GM18508 (cell line): ENCODE measurements around the gene SLC9C1.
"Not testable (repeated sequence)": the region's sequence is repeated elsewhere in the genome, so short reads cannot be mapped to it uniquely, and the experiment has no call there.

ENCODE experiments used
- ATAC-seq: cut with Tn5 transposase; IDR thresholded peaks from one replicate; pipeline ENCODE4 v1.9.1; 2021; ENCODE audit warnings: moderate number of reproducible peaks; ENCODE audit not compliant: insufficient read depth, unreplicated experiment

Gene SLC9C1

DNA sequence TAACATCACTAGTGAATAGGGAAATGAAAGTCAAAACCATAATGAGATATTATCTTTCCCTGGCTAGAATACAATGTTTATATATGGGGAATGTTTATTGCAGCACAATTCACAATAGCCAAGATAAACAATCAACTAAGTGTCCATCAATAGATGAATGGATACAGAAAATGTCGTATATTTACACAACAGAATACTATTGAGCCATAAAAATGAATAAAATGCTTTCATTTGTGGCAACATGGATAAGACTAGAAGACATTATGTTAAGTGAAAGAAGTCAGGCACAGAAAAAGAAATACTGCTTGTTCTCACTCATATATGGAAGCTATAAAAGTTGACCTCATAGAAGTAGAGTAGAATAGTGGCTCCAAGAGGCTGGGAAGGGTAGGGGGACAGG lies 65.2 kb downstream of the SLC9C1 start:
- ATAC-seq: no peak

DNA sequence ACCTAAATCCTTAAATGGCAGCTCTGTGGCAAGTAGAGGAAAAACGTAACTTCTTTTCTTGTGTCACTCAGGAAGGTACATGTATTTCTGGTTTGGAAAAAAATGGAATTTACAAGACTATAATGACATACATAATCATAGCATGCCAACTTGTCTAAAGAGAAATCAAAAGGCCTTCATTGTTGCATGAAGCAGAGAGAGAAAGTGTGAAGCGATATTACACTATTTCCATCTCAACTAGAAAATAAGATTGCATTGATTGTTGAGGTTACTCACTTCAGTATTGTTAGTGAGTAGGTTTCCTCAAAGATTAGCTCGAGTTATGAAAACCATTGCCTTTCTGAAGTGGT lies 93.7 kb downstream of the SLC9C1 start:
- ATAC-seq: no peak

DNA sequence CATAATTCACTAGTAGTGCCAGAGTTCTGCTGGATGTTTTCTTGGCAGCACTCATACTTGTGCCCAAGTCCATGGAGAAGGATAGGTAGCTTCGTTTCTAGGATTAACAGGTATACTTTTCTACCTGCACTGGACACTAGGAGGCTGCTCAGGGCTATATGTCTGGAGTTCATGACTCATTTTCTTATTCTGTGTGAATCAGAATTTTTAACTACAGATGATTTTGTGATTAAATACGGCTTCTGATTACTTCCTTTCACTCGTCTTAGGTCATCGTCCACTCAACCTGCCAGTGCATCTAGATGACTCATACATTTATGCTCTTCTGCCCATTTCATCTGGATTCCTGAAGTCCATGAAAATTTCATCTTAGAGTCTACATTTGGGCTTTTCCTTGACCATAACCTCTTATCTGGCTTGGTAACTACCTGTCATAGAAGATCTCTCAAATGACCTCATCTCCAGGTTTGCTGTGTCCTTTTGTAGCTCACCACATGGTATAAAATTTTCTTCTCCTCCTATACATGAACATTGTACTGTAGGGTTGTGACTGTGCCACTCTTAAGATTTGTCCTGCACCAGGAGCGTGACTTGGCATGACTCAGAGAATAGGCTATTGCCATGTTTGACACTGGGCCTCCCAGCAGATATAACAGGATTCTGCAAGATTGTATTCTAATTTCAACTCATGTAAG lies 94.2 kb downstream of the SLC9C1 start:
- ATAC-seq: no peak

DNA sequence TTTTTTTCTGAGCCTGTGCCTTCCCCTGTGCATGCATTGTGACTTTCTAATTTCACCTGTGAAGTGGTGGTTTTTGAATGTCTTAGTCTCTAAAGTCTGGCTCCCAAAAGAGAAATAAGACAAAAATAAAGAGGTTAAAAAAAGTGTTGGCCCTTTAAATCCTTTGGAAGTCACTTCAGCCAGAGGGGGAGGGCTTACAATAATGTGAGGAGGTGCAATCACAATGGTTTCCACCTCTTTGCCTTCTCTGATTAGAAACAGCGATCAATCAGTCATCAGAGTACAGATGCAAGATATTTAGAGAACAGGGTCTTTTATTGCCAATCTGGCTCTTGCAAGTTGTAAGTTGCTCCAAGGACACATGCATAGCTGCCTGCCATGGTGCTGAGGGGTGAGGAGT lies 96.9 kb downstream of the SLC9C1 start:
- ATAC-seq: no peak

DNA sequence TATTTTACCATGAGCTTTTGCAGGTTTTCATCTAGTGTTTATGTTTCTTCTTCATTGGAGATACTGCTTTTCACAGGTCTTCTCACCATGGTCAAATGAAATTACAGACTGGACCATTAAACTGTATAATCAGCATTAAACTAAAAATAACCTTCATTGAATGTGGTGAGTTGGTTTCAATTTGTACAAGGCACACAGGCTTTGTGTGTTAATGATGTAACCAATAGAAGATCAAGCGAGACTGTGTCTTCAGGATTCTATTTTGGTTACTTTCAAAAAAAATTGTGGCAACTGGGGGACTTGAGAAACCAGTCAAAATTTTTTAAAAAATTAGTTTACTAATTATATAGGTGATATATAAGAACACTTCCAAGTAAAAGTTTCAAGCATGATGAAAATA lies 106.7 kb downstream of the SLC9C1 start:
- no peak for ATAC-seq

DNA sequence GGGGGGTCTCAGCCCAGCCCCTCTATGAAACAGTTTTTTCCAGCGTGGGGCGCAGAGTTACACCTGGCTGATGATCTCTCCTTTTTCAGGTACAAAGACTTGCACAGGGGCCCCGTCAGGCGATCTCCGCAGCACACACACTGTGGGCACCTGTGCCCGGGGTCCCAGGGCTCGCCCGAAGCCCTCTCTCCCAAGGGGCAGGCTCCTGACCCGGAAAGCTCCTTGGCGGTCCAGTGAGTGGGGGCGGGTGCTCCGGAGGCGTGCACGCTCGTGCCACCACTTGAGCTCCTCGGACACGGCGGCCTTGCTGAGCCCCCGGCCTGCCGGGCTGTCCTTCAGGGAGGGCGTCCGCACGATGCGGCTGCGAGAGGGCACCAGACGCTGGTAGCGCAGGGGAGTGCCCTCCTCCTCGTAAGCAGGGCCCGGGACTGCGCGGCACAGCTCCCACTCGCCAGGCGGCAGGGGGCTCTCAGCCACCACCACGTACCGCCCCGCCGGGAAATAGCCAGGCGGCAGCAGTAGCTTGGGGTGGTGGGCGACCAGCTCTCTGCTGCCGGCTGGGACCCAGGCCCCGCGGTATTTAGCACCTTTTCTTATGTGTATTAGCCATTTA lies 108.5 kb downstream of the SLC9C1 start:
- ATAC-seq: not testable (repeated sequence)

DNA sequence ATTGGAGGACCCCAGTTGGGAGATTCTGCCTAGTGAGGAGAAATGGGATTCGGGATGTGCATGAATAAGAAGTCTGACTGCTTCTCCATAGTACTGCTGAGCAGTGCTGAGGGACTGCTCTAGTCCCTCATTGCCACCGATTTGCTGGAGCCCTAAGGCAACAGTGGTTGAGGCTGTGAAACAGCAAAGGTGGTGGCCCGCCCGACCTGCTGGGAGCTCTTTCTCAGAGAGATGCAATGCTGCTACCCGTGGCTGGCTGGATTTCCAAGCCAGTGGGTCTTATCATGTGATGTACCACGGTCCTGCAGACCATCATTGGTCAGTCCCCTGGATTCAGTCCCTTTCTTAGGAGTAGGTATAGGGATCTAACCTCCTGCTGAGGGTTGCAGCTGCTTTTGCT lies 118.4 kb downstream of the SLC9C1 start:
- ATAC-seq: no peak

DNA sequence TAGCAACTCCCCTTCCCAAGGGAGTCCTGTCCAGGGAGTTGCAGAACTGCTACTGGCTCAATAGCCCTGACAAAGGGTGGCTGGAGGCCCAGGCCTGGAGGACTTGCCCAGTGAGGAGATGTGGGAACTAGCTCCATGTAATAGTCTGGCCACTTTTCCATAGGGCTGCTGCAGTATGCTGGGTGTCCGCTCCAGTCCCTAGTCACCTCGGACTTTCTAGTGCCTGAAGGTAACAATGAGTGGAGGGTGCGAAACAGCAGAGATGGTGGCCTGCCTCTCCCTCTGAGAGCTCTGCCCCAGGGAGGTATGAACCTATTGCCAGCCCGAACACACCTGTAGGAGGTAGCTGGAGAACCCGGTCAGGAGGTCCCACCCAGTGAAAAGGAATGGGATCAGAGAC lies 119.0 kb downstream of the SLC9C1 start:
- ATAC-seq: no peak

DNA sequence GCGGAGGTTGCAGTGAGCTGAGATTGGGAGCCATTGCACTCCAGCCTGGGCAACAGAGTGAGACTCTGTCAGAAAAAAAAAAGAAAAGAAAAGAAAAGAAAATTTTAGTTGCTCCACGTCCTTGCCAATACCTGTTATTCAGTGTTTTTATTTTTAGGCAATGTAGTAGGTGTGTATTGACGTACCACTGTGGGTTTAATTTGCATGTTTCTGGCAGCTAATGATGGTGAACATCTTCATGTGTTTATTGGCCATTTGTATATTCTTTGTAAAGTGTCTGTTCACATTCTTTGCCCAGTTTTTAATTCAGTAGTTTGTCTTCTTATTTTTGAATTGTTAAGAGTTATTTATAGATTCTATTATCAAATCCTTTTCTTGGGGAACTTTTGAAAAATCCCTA lies 122.9 kb downstream of the SLC9C1 start:
- ATAC-seq: no peak

DNA sequence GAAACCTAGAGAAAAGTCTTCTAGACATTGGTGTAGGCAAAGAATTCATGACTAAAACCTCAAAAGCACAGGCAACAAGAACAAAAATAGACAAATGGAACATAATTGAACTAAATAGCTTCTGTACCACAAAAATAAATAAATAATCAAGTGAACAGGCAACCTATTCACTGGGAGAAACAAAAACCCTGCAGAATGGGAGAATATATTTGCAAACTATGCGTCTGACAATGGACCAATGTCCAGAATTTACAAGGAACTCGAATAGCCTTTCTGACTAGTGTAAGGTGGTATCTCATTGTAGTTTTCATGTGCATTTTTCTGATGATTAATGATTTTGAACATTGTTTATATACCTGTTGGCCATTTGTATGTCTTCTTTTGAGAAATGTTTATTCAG lies 124.0 kb downstream of the SLC9C1 start:
- ATAC-seq: no peak

DNA sequence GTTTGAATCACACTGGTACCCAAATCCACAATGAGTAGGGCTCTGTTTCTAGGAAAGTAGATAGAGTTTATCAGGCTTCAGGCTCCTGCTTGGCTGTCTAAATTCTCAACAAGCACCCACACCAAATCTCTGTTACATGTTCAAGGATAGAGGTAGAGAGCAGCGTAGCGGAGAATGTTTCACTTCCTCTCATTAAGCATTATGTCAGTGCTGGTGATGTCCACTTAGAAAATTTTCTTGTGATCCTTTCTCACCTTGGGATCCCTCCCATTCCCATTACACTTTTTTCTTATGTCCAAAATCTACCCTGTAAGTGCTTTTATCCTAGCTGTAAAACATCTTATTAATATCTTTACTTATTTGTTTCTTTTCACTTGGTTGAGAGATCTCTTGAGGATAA lies 126.3 kb downstream of the SLC9C1 start:
- peak; percentile 72 for ATAC-seq

DNA sequence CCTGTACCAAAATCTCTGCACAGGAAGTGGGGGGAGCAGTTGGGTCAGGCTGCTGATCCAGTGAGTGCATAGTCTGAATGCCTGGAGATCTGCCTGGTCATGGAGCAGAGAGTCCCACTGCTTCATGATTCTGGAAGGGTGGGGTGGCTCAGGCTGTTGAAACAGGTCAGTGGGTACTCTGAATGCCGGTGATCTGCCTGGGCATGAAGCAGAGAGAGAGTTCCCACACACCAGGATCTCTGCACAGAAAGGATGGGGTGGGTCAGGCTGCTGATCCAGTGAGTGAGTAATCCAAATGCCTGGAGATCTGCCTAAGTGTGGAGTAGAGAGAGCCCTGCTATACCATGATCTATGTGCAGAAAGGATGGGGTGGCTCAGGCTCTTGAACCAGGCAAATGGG lies 144.9 kb downstream of the SLC9C1 start:
- no peak for ATAC-seq

DNA sequence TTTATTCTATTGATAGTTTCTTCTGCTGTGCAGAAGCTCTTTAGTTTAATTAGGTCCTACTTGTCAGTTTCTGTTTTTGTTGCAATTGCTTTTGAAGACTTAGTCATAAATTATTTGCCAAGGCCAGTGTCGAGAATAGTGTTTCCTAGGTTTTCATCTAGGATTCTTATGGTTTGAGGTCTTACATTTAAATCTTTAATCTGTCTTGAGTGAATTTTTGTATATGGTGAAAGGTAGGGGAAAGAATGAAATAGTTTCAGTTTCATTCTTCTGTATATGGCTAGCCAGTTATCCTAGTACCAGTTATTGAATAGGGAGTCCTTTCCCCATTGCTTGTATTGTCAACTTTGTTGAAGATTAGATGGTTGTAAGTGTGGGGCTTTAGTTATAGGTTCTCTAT lies 150.3 kb downstream of the SLC9C1 start:
- no peak for ATAC-seq

DNA sequence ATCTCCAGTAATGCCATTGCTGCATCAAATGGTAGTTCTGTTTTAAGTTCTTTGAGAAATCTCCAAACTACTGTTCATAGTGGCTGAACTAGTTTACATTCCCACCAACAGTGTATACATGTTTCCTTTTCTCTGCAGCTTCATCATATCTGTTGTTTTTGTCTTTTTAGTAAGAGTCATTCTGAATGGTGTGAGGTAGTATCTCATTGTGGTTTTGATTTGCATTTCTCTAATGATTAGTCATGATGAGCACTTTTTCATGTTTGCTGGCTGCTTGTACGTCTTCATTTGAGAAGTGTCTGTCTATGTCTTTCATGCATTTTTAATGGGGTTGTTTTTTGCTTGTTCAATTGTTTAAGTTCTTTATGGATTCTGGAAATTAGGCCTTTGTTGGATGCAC lies 150.8 kb downstream of the SLC9C1 start:
- no peak for ATAC-seq

DNA sequence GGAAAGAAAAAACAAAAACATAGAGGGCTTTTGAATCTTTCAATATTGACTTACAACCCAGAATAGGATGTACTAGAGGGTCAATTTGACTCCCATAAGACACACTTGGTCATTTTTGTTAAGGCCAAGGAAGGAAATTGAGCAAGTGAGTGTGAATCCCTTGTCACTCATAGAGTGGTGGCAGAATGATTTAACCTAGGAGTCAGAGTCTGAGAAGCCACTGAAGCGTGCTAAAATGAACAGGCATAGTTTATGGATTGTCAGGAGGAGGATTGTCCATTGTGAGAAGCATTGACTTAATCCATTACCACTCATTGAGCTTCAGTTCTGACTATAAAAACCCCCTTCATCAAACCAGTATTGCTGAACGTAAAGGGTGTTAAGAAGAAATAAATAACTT lies 152.7 kb downstream of the SLC9C1 start:
- ATAC-seq: no peak

DNA sequence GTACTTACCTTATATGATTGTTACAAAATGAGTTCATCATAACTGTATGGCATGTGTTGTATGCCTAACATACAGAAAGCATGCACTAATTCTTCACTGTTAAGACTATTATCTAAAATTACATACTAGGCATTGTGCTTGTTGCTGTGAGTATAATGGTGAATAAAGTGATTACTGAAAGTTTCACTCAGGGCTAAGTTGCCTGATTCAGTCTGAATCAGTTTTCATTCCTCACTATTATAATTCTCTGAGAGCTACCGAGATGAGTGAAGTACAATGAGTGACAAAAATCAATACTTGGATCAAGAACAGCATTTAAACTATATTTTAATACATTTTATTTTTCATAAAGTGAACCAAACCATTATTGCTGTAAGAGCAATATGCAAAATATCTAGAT lies 153.4 kb downstream of the SLC9C1 start:
- ATAC-seq: no peak

DNA sequence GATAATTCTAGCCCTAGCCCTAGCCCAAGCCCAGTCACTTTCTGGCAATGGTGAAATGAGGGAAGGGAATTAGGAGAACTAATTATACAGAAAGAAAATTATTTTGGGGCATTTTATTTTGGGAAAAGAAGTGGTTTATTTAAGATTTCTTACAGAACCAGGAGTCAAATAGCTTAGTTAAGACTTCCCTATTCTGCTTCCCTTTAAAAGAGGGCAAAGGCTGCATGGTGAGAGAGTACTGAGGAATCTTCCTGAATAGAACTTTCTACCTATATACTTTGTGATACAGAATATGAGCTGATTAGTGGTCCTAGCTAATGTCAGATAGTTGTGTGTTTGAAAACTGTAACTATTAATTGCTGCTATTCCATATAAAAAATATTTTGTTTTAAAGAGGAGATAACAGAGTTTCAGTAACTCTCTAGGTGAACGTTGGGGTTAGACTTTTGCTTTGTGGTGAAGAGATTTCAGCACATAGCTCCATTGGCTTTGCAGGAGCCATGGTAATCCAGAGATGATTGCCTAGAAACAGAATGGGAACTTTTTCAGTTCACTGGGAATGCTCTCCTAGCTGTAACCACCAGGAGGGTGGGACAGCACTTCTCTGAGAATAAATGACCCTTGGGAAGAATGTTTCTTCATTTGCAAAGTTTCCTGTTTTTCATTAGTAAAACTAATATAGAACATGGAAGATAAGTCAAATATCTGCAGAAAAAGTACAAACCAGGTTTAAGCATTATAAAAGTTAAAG lies 155.6 kb downstream of the SLC9C1 start:
- ATAC-seq: no peak

DNA sequence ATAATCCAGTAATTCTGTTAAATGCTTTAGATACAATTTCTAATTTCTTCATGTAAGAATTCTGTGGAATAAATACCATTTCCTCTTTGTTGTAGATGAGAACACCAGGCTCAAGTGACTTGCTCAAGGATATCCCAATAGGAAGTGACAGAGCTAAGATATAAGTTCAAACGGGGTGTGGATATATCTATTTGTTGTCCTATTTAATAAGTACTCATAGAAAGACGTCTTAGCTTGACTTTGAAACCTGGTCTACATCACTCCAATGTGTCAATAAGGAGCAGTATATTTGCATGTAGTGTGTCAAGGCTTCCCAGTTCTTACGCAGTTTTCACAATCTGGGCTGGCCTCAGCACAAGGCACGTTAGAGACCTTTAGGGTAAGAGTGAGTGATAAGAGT lies 156.2 kb downstream of the SLC9C1 start:
- no peak for ATAC-seq

DNA sequence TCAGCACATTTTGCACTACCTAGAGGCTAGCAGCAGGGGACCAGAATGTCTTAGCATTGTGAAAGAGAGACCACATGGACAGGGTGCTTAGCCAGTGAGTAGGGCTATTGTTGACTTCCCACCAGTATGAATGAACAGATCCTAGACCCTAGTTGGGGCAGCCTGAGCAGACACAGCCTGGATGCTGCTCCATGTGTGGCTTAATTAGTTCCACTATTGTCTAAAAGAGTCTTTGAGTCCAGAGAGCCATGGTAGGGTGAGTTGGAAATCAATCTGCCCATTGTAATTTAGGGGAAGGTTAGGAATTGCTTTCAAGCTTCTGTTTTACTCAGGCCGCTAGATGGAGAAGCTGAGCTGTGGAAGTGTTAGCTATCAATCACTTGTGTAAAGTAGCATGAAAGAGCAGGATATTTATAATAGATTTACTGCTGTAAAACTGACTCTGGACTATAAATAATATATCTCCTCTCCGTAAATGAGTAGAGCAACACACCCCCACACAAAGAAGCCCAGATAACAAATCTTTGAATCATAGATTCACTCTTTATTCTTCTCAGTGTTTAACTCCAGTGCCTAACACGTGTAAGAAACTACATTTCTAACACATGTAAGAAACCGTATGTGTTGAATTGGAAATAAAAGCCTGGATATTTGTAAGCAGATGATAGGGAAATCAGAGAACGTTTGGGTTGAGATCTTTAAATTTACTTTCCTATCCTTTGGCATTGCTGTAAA lies 156.9 kb downstream of the SLC9C1 start:
- ATAC-seq: no peak

DNA sequence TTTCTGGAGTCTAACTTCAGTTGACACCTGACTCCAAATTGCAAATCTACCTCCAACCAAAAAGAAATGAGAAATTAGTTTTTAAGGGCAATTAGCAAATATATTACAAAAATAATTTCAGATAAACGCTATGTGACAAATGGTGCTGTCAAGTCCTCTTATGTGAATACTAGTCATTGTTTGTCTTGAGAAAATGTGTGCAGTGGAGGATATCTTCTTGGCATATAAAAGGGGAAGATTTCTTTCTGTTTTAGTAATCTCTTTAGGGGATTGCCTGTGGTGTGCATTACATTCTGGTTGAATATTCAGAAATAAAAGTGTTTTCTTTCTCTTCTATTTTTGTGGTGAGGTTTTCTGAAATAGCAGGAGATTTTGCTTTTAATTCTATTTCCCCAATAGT lies 158.0 kb downstream of the SLC9C1 start:
- no peak for ATAC-seq
